Measurements from ENCODE around the gene LIME1. TPM values are rescaled to one million over a fixed set of nuclear protein-coding genes. Genes with fewer than 3 reads are reported as not detected.

Gene LIME1
- total and polyA plus RNA-seq, 9 of the 15 experiments (the other 6 are each of a cell fraction or from before 2014, with no cell fraction given), result 0.11 to 17.1 (median 2.8) TPM; not detected in 2

DNA sequence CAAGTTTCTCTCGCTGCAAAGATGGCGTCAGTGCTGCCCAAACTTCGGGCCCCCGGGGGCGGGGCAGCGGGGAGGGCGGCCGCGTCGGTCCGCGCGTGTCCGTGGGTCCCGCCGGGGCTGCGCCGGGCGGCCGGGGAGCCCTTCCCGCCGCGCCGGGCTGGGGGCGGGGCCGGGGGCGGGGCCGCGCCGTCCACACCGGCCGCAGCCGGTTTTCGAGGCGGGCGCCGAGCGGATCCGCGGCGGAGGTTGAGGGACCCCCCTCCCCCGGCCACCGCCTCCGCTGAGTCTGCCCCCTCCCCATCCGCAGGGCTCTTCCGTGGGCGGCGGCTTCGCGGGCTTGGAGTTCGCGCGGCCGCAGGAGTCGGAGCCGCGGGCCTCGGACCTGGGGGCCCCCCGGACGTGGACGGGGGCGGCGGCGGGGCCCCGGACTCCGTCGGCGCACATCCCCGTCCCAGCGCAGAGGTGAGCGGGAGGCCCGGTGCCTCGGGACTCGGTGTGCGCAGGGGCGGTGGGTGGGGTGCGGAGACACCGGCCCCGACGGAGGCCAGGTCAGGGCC, 3.7 kb downstream of the LIME1 start (continued):
- TF ChIP-seq CXXC5 (CRISPR knock-in tag; IDR thresholded peaks at IDR 0.05) (peak; percentile 45; the same call in 1 of the 2 replicates), USF2 (CRISPR knock-in tag; IDR thresholded peaks at IDR 0.05) (no peak), LARP7 (IDR thresholded peaks at IDR 0.05) (no peak), E2F6 (IDR thresholded peaks at IDR 0.05; ENCODE audit: borderline replicate concordance in 1 of 2, extremely low read depth in 1 of 2, insufficient read depth in 1 of 2, insufficient read length in 1 of 2, low read depth in 1 of 2, low read length in 1 of 2, poor library complexity in 1 of 2, severe bottlenecking in 1 of 2) (peak in 1 of 2 experiments; percentile 39), ZNF583 (CRISPR knock-in tag; IDR thresholded peaks at IDR 0.05) (0 out of 2 replicates have a peak, but pooled peaks have one; percentile 39), CBX8 (IDR thresholded peaks at IDR 0.05; ENCODE audit: borderline replicate concordance, extremely low read depth, low read depth, low read length, poor library complexity, severe bottlenecking) (no peak), C11orf30 (IDR thresholded peaks at IDR 0.05; ENCODE audit: low read depth) (no peak), ZNF24 (IDR thresholded peaks at IDR 0.05) (no peak), SMAD4 (CRISPR knock-in tag; conservative IDR thresholded peaks at IDR 0.05) (peak; percentile 71), KLF10 (CRISPR knock-in tag; IDR thresholded peaks at IDR 0.05) (no peak), GTF2E2 (tag; IDR thresholded peaks at IDR 0.05) (no peak), XRCC4 (IDR thresholded peaks at IDR 0.05; ENCODE audit: extremely low read depth, insufficient read depth, insufficient read length) (no peak), KDM5B (IDR thresholded peaks at IDR 0.05; ENCODE audit: insufficient replicate concordance, low read depth, low read length) (peak; percentile 41), SUPT5H (IDR thresholded peaks at IDR 0.05) (no peak), POLR2B (IDR thresholded peaks at IDR 0.05; ENCODE audit: low read depth, partially characterized antibody) (no peak), SIX5 (IDR thresholded peaks at IDR 0.05; ENCODE audit: borderline replicate concordance in 1 of 2, insufficient read depth in 1 of 2, low read depth in 1 of 2, low read length in 2 of 2) (no peak), ZNF717 (CRISPR knock-in tag; IDR thresholded peaks at IDR 0.05) (no peak)
- TF ChIP-seq, protein P1, sequence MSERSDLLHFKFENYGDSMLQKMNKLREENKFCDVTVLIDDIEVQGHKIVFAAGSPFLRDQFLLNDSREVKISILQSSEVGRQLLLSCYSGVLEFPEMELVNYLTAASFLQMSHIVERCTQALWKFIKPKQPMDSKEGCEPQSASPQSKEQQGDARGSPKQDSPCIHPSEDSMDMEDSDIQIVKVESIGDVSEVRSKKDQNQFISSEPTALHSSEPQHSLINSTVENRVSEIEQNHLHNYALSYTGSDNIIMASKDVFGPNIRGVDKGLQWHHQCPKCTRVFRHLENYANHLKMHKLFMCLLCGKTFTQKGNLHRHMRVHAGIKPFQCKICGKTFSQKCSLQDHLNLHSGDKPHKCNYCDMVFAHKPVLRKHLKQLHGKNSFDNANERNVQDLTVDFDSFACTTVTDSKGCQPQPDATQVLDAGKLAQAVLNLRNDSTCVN (CRISPR knock-in tag; IDR thresholded peaks at IDR 0.05), result no peak
- TF ChIP-seq, protein P2, sequence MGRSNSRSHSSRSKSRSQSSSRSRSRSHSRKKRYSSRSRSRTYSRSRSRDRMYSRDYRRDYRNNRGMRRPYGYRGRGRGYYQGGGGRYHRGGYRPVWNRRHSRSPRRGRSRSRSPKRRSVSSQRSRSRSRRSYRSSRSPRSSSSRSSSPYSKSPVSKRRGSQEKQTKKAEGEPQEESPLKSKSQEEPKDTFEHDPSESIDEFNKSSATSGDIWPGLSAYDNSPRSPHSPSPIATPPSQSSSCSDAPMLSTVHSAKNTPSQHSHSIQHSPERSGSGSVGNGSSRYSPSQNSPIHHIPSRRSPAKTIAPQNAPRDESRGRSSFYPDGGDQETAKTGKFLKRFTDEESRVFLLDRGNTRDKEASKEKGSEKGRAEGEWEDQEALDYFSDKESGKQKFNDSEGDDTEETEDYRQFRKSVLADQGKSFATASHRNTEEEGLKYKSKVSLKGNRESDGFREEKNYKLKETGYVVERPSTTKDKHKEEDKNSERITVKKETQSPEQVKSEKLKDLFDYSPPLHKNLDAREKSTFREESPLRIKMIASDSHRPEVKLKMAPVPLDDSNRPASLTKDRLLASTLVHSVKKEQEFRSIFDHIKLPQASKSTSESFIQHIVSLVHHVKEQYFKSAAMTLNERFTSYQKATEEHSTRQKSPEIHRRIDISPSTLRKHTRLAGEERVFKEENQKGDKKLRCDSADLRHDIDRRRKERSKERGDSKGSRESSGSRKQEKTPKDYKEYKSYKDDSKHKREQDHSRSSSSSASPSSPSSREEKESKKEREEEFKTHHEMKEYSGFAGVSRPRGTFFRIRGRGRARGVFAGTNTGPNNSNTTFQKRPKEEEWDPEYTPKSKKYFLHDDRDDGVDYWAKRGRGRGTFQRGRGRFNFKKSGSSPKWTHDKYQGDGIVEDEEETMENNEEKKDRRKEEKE (IDR thresholded peaks at IDR 0.05; ENCODE audit: borderline replicate concordance in 1 of 2, control insufficient read depth in 1 of 2, low read depth in 2 of 2, low read length in 1 of 2), result no peak
- TF ChIP-seq, protein P3, sequence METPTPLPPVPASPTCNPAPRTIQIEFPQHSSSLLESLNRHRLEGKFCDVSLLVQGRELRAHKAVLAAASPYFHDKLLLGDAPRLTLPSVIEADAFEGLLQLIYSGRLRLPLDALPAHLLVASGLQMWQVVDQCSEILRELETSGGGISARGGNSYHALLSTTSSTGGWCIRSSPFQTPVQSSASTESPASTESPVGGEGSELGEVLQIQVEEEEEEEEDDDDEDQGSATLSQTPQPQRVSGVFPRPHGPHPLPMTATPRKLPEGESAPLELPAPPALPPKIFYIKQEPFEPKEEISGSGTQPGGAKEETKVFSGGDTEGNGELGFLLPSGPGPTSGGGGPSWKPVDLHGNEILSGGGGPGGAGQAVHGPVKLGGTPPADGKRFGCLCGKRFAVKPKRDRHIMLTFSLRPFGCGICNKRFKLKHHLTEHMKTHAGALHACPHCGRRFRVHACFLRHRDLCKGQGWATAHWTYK (CRISPR knock-in tag; IDR thresholded peaks at IDR 0.05), result 0 out of 2 replicates have a peak, but pooled peaks have one; percentile 28
